Astrocyte of the spinal cord (primary cell): Measurements from ENCODE around the gene COL4A2.
A peak's percentile ranks its signal among the peaks of the same experiment; 100 is the strongest.

ENCODE experiments used
- DNase-seq: peaks from one replicate; pipeline ENCODE4 v3.0.0; 2011; ENCODE audit warnings: low read depth, low spot score
- H3K4me3 ChIP-seq: 2 replicates; pipeline ENCODE4 v1.5.1; 2011; ENCODE audit warnings: low read depth, mild to moderate bottlenecking, low read length, moderate library complexity
- CTCF ChIP-seq: IDR thresholded peaks from 2 replicates; pipeline ENCODE4 v1.5.1; 2012; ENCODE audit warnings: low read depth, mild to moderate bottlenecking, low read length, inconsistent platforms
- in situ Hi-C: cut with HindIII; loops from 2 replicates; pipeline ENCODE4 v1.10.0; 2017; ENCODE audit warnings: low sequenced_read_pairs

COL4A2 gene

DNA sequence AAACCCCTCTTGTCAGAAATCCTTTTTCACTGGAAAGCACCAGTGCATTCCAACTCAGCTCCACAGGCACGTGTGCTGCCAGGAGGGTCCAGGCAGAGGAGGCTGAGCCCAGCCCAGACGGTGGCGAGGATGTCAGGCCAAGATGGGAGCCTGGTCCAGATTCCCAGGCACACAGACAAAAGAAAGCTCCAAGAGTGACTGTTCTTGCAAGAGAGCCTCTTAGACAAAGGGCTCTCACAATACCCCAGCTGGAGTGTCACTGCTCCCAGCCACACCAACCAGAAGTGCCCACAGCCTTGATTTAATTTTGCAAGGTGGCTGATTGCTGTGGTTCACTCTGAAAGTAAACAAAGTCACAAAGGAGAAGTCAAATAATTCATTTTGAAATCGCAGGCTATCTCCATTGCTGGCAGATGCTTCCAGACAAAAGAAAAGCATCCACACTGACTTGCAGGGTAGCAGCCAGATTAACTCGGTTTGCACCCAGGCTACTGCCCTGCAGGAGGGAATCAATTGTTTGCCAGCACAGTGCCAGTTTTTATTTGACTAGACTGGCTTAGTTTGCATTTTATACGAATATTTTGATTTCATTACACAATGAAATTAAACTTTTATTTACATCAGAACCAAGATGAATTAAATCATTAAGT lies 159.3 kb downstream of the COL4A2 start:
- no peak overlapping the region for H3K4me3 ChIP-seq
- TF ChIP-seq CTCF = no peak
- DNase-seq = no peak
- in situ Hi-C loops = no loop called here

DNA sequence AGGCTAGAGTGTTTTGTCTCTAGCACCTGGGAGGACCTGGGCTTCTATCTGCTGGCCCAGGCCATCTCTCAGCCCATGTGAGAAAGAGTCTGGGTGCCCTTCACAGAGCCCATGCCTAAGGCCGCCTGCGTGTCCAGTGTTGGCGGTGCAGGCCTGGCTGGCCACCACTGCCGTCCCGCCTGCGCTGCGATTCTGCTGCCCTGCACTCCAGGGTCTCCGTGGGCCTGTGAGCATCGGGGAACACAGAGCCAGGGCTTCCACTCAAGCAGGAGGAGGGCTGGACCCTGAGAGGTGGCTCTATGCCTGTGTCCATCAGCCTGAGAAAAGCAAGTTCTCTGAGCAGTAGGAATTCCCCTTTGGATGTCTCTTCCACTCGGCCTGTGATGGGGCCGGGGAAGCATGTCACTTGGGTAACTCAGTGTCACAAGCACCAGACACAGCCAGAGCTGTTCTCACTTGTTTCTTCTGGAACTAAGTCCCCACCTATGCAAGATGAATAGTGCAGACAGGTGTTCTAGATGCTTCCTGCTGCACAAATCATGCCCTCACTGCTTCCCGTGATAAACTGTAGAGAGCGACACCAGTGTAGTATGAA lies 160.5 kb downstream of the COL4A2 start:
- in situ Hi-C loops = no loop called here
- DNase-seq = no peak
- no peak overlapping the region for H3K4me3 ChIP-seq
- no peak for TF ChIP-seq CTCF

GRCh38 chr13:110468986-110469495 lies 162.0 kb downstream of the COL4A2 start:
- DNase-seq = no peak
- in situ Hi-C loops = no loop called here
- TF ChIP-seq CTCF = no peak
- no peak overlapping the region for H3K4me3 ChIP-seq

DNA sequence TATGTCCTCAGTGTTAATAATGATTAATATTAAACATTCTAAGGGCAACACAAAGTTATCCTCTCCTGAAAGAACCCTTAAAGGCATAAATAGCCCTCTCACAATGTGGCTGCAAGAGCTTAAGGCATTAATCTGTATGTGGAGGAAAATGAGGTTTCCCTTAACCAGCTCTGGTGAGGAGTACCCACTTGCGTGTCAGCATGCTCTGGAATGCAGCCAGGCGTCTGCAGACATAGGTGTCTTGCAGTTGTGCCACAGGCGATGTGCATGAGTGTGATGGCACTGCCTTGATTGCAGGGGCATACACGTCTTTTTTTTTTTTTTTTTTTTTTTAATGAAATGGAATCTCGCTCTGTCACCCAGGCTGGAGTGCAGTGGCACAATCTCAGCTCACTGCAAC lies 162.5 kb downstream of the COL4A2 start:
- in situ Hi-C loops = no loop called here
- H3K4me3 ChIP-seq = no peak overlapping the region
- DNase-seq = no peak
- TF ChIP-seq CTCF = no peak

DNA sequence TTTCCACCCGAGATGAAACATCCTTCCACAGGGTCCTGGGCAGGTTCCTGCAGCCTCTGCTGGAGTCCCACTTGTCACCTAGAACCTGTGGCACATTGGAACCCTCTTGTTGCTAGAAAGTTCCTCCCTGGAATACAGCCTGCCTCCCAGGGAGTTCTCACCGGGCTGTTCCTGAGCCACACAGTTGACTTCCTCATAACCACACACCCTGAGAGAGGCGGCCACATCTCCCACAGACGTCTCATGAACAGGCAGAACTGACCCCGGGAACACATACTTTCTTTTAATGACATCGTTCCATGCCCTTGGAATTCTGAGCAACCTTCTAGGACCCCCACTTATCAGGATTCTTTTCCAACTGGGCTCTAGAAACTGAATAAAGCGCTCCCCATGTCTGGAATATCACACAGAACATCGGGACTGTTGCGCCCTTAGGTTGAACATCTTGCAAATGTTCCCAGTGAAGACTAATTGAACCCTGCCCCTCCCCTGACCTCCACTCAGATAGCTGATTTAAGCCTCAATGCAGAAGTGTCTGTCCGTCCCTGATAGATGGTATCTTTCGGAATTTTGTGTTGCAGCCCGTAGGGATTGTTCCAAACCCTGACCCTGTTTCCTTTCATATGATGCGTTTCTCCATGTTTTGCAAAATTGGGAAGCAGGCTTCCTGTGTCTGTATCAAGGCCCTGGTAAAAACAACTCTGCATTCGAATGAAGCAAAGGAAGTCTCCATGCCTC lies 163.4 kb downstream of the COL4A2 start:
- no peak for DNase-seq
- in situ Hi-C loops = no loop called here
- no peak overlapping the region for H3K4me3 ChIP-seq
- TF ChIP-seq CTCF = no peak

GRCh38 chr13:110471156-110471832 lies 164.2 kb downstream of the COL4A2 start:
- DNase-seq = peak; percentile 13
- in situ Hi-C loops = no loop called here
- TF ChIP-seq CTCF = no peak
- H3K4me3 ChIP-seq = no peak overlapping the region
